H1 (cell line): ENCODE measurements around the gene RER1. TPM values are rescaled to one million over a fixed set of nuclear protein-coding genes. Genes with fewer than 3 reads are reported as not detected.

ENCODE experiments used
- CTCF ChIA-PET: fragments of 300-600 bp; sonication (Branson Sonifier 250); formaldehyde crosslinking; loops from one replicate; lab custom pipeline; 2021; ENCODE audit not compliant: partially characterized antibody; lab: Charles Lee
- POLR2A ChIA-PET: fragments of 300-600 bp; sonication (Branson Sonifier 250); formaldehyde crosslinking; loops from one replicate; lab custom pipeline; 2021; ENCODE audit warnings: inconsistent platforms; ENCODE audit not compliant: partially characterized antibody; lab: Charles Lee
- DNase-seq, 2 experiments: peaks; one replicate each; pipeline versions ENCODE4 v3.0.0 to v3.0.0-alpha.2; 2010 to 2022; ENCODE audit warnings: low spot score in 2 of 2, low read depth in 1 of 2, mixed read lengths in 1 of 2
- FAIRE-seq: peaks from 2 replicates; lab custom pipeline; 2011; peaks lifted over from hg19 to GRCh38; lab: Jason Lieb, UNC
- H2AFZ ChIP-seq: 2 replicates; pipeline ENCODE4 v1.8.1; 2012; ENCODE audit warnings: low read length, inconsistent platforms
- H2AK5ac ChIP-seq: 2 replicates; pipeline ENCODE4 v1.6.1; 2013; ENCODE audit warnings: low read depth, low read length
- H2BK120ac ChIP-seq: replicated peaks from 2 replicates; pipeline ENCODE3; 2013; ENCODE audit warnings: low read depth, low read length, inconsistent platforms
- H2BK12ac ChIP-seq: 2 replicates; pipeline ENCODE4 v1.6.1; 2013; ENCODE audit warnings: low read depth, low read length
- H2BK15ac ChIP-seq: 2 replicates; pipeline ENCODE4 v1.6.1; 2013; ENCODE audit warnings: low read length
- H2BK20ac ChIP-seq: 2 replicates; pipeline ENCODE4 v1.6.1; 2013; ENCODE audit warnings: low read length
- H2BK5ac ChIP-seq: 2 replicates; pipeline ENCODE4 v1.6.1; 2013; ENCODE audit warnings: low read depth, low read length
- H3K14ac ChIP-seq: 2 replicates; pipeline ENCODE4 v1.6.1; 2013; ENCODE audit warnings: inconsistent platforms; ENCODE audit not compliant: insufficient read length
- H3K18ac ChIP-seq: 2 replicates; pipeline ENCODE4 v1.6.1; 2013; ENCODE audit warnings: low read length; ENCODE audit errors: extremely low read depth
- H3K23ac ChIP-seq: 2 replicates; pipeline ENCODE4 v1.6.1; 2013; ENCODE audit warnings: inconsistent platforms; ENCODE audit not compliant: insufficient read length
- H3K23me2 ChIP-seq: 2 replicates; pipeline ENCODE4 v1.6.1; 2013; ENCODE audit warnings: low read depth, low read length
- H3K27ac ChIP-seq: 2 replicates; pipeline ENCODE4 v1.6.1; 2011; ENCODE audit warnings: low read depth, low read length, inconsistent platforms
- H3K27me3 ChIP-seq, 4 experiments: replicated peaks in 1 of 4; 1 replicate in 1 of 4; 2 replicates in 3 of 4; pipeline versions ENCODE4 v1.6.1 to v1.8.1; 2011 to 2013; ENCODE audit warnings: low read length in 3 of 4, mild to moderate bottlenecking in 3 of 4, inconsistent platforms in 2 of 4, mixed read lengths in 2 of 4, moderate library complexity in 1 of 4; ENCODE audit not compliant: control insufficient read depth in 3 of 4, insufficient read depth in 3 of 4; ENCODE audit errors: extremely low read depth in 1 of 4
- H3K36me3 ChIP-seq, 4 experiments: 2 replicates each; pipeline versions ENCODE4 v1.6.1 to v1.8.1; 2011 to 2013; ENCODE audit warnings: mild to moderate bottlenecking in 4 of 4, low read length in 3 of 4, moderate library complexity in 2 of 4, control low read depth in 1 of 4, inconsistent platforms in 1 of 4; ENCODE audit not compliant: insufficient read depth in 4 of 4, control insufficient read depth in 2 of 4
- H3K4ac ChIP-seq: replicated peaks from 2 replicates; pipeline ENCODE3; 2013; ENCODE audit warnings: low read length, low read depth, mixed read lengths, inconsistent platforms; ENCODE audit not compliant: insufficient read length
- H3K4me1 ChIP-seq, 4 experiments: replicated peaks in 1 of 4; 1 replicate in 1 of 4; 2 replicates in 3 of 4; pipeline versions ENCODE4 v1.6.1 to v1.8.1; 2011 to 2013; ENCODE audit warnings: low read length in 3 of 4, inconsistent platforms in 2 of 4, mixed read lengths in 1 of 4; ENCODE audit not compliant: insufficient read depth in 4 of 4, control insufficient read depth in 3 of 4
- H3K4me2 ChIP-seq, 2 experiments: 2 replicates each; pipeline versions ENCODE4 v1.6.1 to v1.8.1; 2011 to 2013; ENCODE audit warnings: low read depth in 2 of 2, low read length in 2 of 2, control low read depth in 1 of 2, inconsistent platforms in 1 of 2, mild to moderate bottlenecking in 1 of 2; ENCODE audit not compliant: insufficient read depth in 1 of 2
- H3K4me3 ChIP-seq, 4 experiments: fragments of 200-600, 300-600 bp in 1 of 4; sonication (generic), shearing (Covaris generic), sonication (Bioruptor Twin) in 1 of 4; 2 replicates each; pipeline versions ENCODE4 v1.5.1 to v1.8.1; 2011 to 2016; ENCODE audit warnings: low read length in 4 of 4, low read depth in 3 of 4, control low read depth in 2 of 4, inconsistent platforms in 2 of 4, mild to moderate bottlenecking in 2 of 4, mixed read lengths in 1 of 4, moderate library complexity in 1 of 4; ENCODE audit not compliant: insufficient read depth in 2 of 4; ENCODE audit errors: extremely low read depth in 1 of 4
- H3K56ac ChIP-seq: replicated peaks from 2 replicates; pipeline ENCODE3; 2013; ENCODE audit warnings: low read depth, mild to moderate bottlenecking, mixed read lengths, low read length, inconsistent platforms; ENCODE audit not compliant: insufficient read length
- H3K79me1 ChIP-seq: 2 replicates; pipeline ENCODE4 v1.6.1; 2013; ENCODE audit warnings: low read depth, low read length, control low read depth
- H3K79me2 ChIP-seq, 2 experiments: 2 replicates each; pipeline versions ENCODE4 v1.6.1 to v1.8.1; 2012 to 2013; ENCODE audit warnings: low read length in 2 of 2, mild to moderate bottlenecking in 2 of 2, inconsistent platforms in 1 of 2; ENCODE audit not compliant: insufficient read depth in 2 of 2, control insufficient read depth in 1 of 2
- H3K9ac ChIP-seq, 4 experiments: replicated peaks in 1 of 4; 1 replicate in 1 of 4; 2 replicates in 3 of 4; pipeline versions ENCODE4 v1.6.1 to v1.8.1; 2011 to 2013; ENCODE audit warnings: low read depth in 3 of 4, low read length in 3 of 4, control low read depth in 2 of 4, mild to moderate bottlenecking in 2 of 4, moderate library complexity in 2 of 4, inconsistent platforms in 1 of 4; ENCODE audit errors: extremely low read depth in 1 of 4
- H3K9me3 ChIP-seq, 2 experiments: 2 replicates each; pipeline versions ENCODE4 v1.6.1 to v1.8.1; 2012 to 2013; ENCODE audit warnings: mild to moderate bottlenecking in 2 of 2, moderate library complexity in 2 of 2, control low read depth in 1 of 2, inconsistent platforms in 1 of 2, low read depth in 1 of 2, low read length in 1 of 2, mixed read lengths in 1 of 2; ENCODE audit not compliant: insufficient read depth in 2 of 2
- H4K20me1 ChIP-seq, 2 experiments: replicated peaks in 1 of 2; 2 replicates each; pipeline versions ENCODE3 to v1.8.1; 2011 to 2013; ENCODE audit warnings: inconsistent platforms in 2 of 2, low read length in 2 of 2, mild to moderate bottlenecking in 1 of 2; ENCODE audit not compliant: insufficient read depth in 2 of 2, control insufficient read depth in 1 of 2
- H4K5ac ChIP-seq: 2 replicates; pipeline ENCODE4 v1.6.1; 2013; ENCODE audit warnings: low read length, low read depth, mixed read lengths, inconsistent platforms; ENCODE audit not compliant: insufficient read length
- H4K8ac ChIP-seq: 2 replicates; pipeline ENCODE4 v1.8.0; 2013; ENCODE audit warnings: mild to moderate bottlenecking, moderate library complexity, low read length, inconsistent platforms; ENCODE audit not compliant: insufficient read depth; ENCODE audit errors: extremely low read depth
- H4K91ac ChIP-seq: replicated peaks from 2 replicates; pipeline ENCODE3; 2013; ENCODE audit warnings: low read length, mixed read lengths, inconsistent platforms; ENCODE audit not compliant: insufficient read length
- CTBP2 ChIP-seq: IDR thresholded peaks from 2 replicates; pipeline ENCODE4 v1.7.0; 2011; ENCODE audit warnings: borderline replicate concordance, mild to moderate bottlenecking, moderate library complexity, mixed read lengths, low read length; ENCODE audit not compliant: insufficient read depth, insufficient read length
- EZH2 ChIP-seq: fragments of 200-600 bp; sonication (generic); IDR thresholded peaks from 2 replicates; pipeline ENCODE4 v1.7.1; 2012; ENCODE audit warnings: low read depth, mild to moderate bottlenecking, moderate library complexity, low read length, inconsistent platforms; ENCODE audit not compliant: severe bottlenecking
- FOSL1 ChIP-seq: IDR thresholded peaks from 2 replicates; pipeline ENCODE4 v1.6.1; 2011; ENCODE audit warnings: mild to moderate bottlenecking, low read depth, low read length, moderate library complexity; ENCODE audit not compliant: insufficient read depth
- GTF2F1 ChIP-seq: IDR thresholded peaks from 2 replicates; pipeline ENCODE4 v1.6.1; 2012; ENCODE audit warnings: low read depth, low read length, improper control_type of control experiment, borderline replicate concordance
- RAD21 ChIP-seq, 2 experiments: IDR thresholded peaks in 1 of 2; conservative IDR thresholded peaks in 1 of 2; 2 replicates each; pipeline ENCODE4 v1.6.1; 2011; ENCODE audit warnings: low read depth in 2 of 2, low read length in 2 of 2, improper control_type of control experiment in 1 of 2, inconsistent platforms in 1 of 2, mild to moderate bottlenecking in 1 of 2, moderate library complexity in 1 of 2
- SAP30 ChIP-seq: fragments of 300-600 bp; sonication (generic); IDR thresholded peaks from 2 replicates; pipeline ENCODE4 v1.7.1; 2012; ENCODE audit warnings: low read length, moderate library complexity, mild to moderate bottlenecking, inconsistent platforms; ENCODE audit not compliant: insufficient read depth, insufficient replicate concordance
- SUZ12 ChIP-seq: fragments of 200-600 bp; sonication (generic); IDR thresholded peaks from 2 replicates; pipeline ENCODE4 v1.6.1; 2012; ENCODE audit warnings: mild to moderate bottlenecking, inconsistent platforms, low read length, moderate library complexity, mixed read lengths
- WGBS, 2 experiments: shearing (Covaris generic) in 1 of 2; methylation state at CpG; one replicate each; pipeline versions ENCODE4 v1.1.6 to v1.1.7; 2013 to 2015; ENCODE audit warnings: low lambda C conversion rate in 2 of 2, mixed read lengths in 2 of 2, inconsistent platforms in 1 of 2, low coverage in 1 of 2, missing lambda C conversion rate in 1 of 2; ENCODE audit not compliant: insufficient replicate concordance in 2 of 2, insufficient coverage in 1 of 2, insufficient read length in 1 of 2; ENCODE audit errors: extremely low coverage in 1 of 2, missing lambda C conversion rate in 1 of 2; 5-methylcytosine and 5-hydroxymethylcytosine counted together
- polyA plus RNA-seq, 7 experiments: library from polyadenylated mRNA; depleted of rRNA in 3 of 7; stranded (reverse) in 5 of 7; unstranded in 2 of 7; fragments of >200 nt in 5 of 7; fragments of 200-250 nt in 2 of 7; gene quantifications; 1 replicate in 5 of 7; 2 replicates in 1 of 7; 4 replicates in 1 of 7; pipeline versions ENCODE4 v1.2.1 to v1.2.3, GENCODE V29; 2011 to 2013; ENCODE audit warnings: missing spikeins in 2 of 7, mixed read lengths in 2 of 7
- total RNA-seq: library from RNA; stranded (reverse); fragmentation: NEBNext Ultra II Directional; extraction: Animal tissue kit (Norgen Biotek cat#: 25700); gene quantifications from 2 replicates; pipeline ENCODE4 v1.2.1, GENCODE V29; 2021

RER1 gene
- total and polyA plus RNA-seq, 2 of the 8 experiments (the other 6 are each of a cell fraction or from before 2014, with no cell fraction given), result 102 to 134 TPM

DNA sequence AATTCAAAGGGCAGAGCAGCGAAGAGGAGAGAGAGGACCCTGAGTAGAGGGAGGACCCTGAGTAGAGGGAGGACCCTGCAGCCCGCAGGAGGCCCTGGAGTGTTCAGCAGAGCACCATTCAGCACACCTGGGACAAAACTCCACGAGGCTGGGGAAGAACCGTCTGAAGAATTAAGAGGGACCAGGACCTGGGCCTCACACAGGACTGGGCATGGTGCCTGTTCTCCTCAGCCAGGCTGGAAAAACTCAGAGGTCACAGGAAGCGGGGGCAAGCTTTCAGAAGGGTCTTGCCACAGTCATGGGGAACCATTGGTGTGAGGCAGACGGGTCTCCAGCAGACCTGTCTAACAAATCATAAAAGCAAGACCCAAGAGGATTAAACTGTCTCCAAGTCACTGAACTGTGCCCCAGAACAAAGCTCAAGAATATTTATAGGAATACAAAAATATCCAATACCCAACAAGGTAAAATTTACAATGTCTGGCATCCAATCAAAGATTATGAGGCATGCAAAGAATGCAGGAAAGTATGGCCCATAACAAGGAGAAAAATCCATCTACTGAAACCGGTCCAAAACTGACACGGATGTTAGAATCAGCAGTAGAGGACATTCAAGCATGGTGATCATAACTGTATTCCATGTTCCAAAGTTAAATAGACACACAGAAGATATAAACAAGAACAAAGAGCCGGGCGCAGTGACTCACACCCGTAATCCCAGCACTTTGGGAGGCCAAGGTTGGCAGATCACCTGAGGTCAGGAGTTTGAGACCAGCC, 30.9 kb upstream of the RER1 start:
- no peaks in the 10 kb centered on the region for H3K36me3 ChIP-seq
- H2AK5ac ChIP-seq, result no peak overlapping the region
- H2BK120ac ChIP-seq, result no peak overlapping the region
- no peak overlapping the region for H3K23ac ChIP-seq
- no peak overlapping the region for H3K18ac ChIP-seq
- H2AFZ ChIP-seq, result no peak overlapping the region
- CTCF ChIA-PET, result interaction anchor here (2.7 kb wide), 1 partner anchor 20 kb away, joined by 19 read pairs; no protein-coding TSS in a partner anchor
- H4K5ac ChIP-seq, result no peak overlapping the region
- no peak overlapping the region for H3K27ac ChIP-seq
- no peak overlapping the region for H3K56ac ChIP-seq
- no peaks in the 10 kb centered on the region for H4K20me1 ChIP-seq
- 90% methylated on average over 11 of the region's 11 CpGs; no CpG with 5 or more reads in 1 of the 2 experiments for WGBS, 2 experiments
- H3K27me3 ChIP-seq, result no peaks in the 10 kb centered on the region
- DNase-seq, result no peak
- no peaks in the 10 kb centered on the region; a peak in 1 of 7 replicates for H3K4me1 ChIP-seq
- no peaks in the 10 kb centered on the region for H3K79me1 ChIP-seq
- no peak overlapping the region for H3K4ac ChIP-seq
- no peak overlapping the region for H3K14ac ChIP-seq
- no peaks in the 10 kb centered on the region for H3K79me2 ChIP-seq
- no peak for FAIRE-seq
- no peak overlapping the region for H2BK12ac ChIP-seq
- H3K9ac ChIP-seq, result no peak overlapping the region
- H4K8ac ChIP-seq, result no peak overlapping the region
- TF ChIP-seq GTF2F1 (no peak), FOSL1 (no peak), CTBP2 (no peak), RAD21 (IDR thresholded peaks at IDR 0.05 in 1 of 2, conservative IDR thresholded peaks at IDR 0.05 in 1 of 2; ENCODE audit: low read depth in 2 of 2, low read length in 2 of 2) (no peak), SUZ12 (no peak), EZH2 (no peak), SAP30 (no peak)
- H4K91ac ChIP-seq, result no peak overlapping the region
- H2BK15ac ChIP-seq, result no peak overlapping the region
- no peak overlapping the region for H2BK20ac ChIP-seq
- no peak overlapping the region for H3K4me2 ChIP-seq
- POLR2A ChIA-PET, result no interaction called here
- H2BK5ac ChIP-seq, result no peak overlapping the region
- no peaks in the 10 kb centered on the region for H3K23me2 ChIP-seq
- H3K4me3 ChIP-seq, result no peak overlapping the region
- H3K9me3 ChIP-seq, result peaks cover 0 to 3% of the 10 kb centered on the region in 2 experiments; a peak in 1 of 4 replicates
